Rectal smooth muscle tissue (tissue), 1 donor: ENCODE results near the gene SLCO2B1.

Source experiments
- H3K27ac ChIP-seq: one replicate; pipeline ENCODE4 v1.7.0; 2013; ENCODE audit warnings: low read depth, low read length, inconsistent platforms
- H3K27me3 ChIP-seq: one replicate; pipeline ENCODE4 v1.7.0; 2013; ENCODE audit warnings: low read length; ENCODE audit not compliant: control insufficient read depth, insufficient read depth
- H3K36me3 ChIP-seq: one replicate; pipeline ENCODE4 v1.7.0; 2013; ENCODE audit warnings: low read length; ENCODE audit not compliant: control insufficient read depth, insufficient read depth
- H3K4me1 ChIP-seq: one replicate; pipeline ENCODE4 v1.7.0; 2013; ENCODE audit warnings: low read length; ENCODE audit not compliant: control insufficient read depth, insufficient read depth
- H3K4me3 ChIP-seq: one replicate; pipeline ENCODE4 v1.7.0; 2013; ENCODE audit warnings: low read length
- H3K9ac ChIP-seq: one replicate; pipeline ENCODE4 v1.7.0; 2013; ENCODE audit warnings: low read length

SLCO2B1 gene

GRCh38 chr11:75173336-75173735, 22.4 kb downstream of the SLCO2B1 start:
- H3K27me3 ChIP-seq = no peaks in the 10 kb centered on the region
- no peak overlapping the region for H3K27ac ChIP-seq
- H3K36me3 ChIP-seq = no peaks in the 10 kb centered on the region
- no peak overlapping the region for H3K9ac ChIP-seq
- H3K4me3 ChIP-seq = no peak overlapping the region
- H3K4me1 ChIP-seq = no peaks in the 10 kb centered on the region

GRCh38 chr11:75174781-75175370, 24.0 kb downstream of the SLCO2B1 start:
- Histone ChIP-seq H3K27me3 (no peaks in the 10 kb centered on the region), H3K9ac (no peak overlapping the region), H3K4me3 (no peak overlapping the region), H3K36me3 (no peaks in the 10 kb centered on the region), H3K4me1 (no peaks in the 10 kb centered on the region), H3K27ac (no peak overlapping the region)

GRCh38 chr11:75182664-75183063, 31.8 kb downstream of the SLCO2B1 start:
- Histone ChIP-seq H3K27ac (no peak overlapping the region), H3K9ac (no peak overlapping the region), H3K4me1 (no peaks in the 10 kb centered on the region), H3K4me3 (no peak overlapping the region), H3K36me3 (no peaks in the 10 kb centered on the region), H3K27me3 (no peaks in the 10 kb centered on the region)

GRCh38 chr11:75184051-75184450, 33.1 kb downstream of the SLCO2B1 start:
- H3K27ac ChIP-seq = no peak overlapping the region
- H3K4me1 ChIP-seq = no peaks in the 10 kb centered on the region
- H3K36me3 ChIP-seq = no peaks in the 10 kb centered on the region
- H3K4me3 ChIP-seq = no peak overlapping the region
- H3K9ac ChIP-seq = no peak overlapping the region
- H3K27me3 ChIP-seq = no peaks in the 10 kb centered on the region

GRCh38 chr11:75184757-75185425, 34.0 kb downstream of the SLCO2B1 start:
- Histone ChIP-seq H3K4me3 (no peak overlapping the region), H3K36me3 (no peaks in the 10 kb centered on the region), H3K4me1 (no peaks in the 10 kb centered on the region), H3K9ac (no peak overlapping the region), H3K27me3 (no peaks in the 10 kb centered on the region), H3K27ac (no peak overlapping the region)

GRCh38 chr11:75185866-75186265, 35.0 kb downstream of the SLCO2B1 start:
- Histone ChIP-seq H3K4me3 (no peak overlapping the region), H3K9ac (no peak overlapping the region), H3K27ac (no peak overlapping the region), H3K36me3 (no peaks in the 10 kb centered on the region), H3K27me3 (no peaks in the 10 kb centered on the region), H3K4me1 (peaks cover under 1% of the 10 kb centered on the region)

GRCh38 chr11:75186999-75187398, 36.1 kb downstream of the SLCO2B1 start:
- Histone ChIP-seq H3K36me3 (no peaks in the 10 kb centered on the region), H3K27ac (no peak overlapping the region), H3K4me1 (peaks cover 4% of the 10 kb centered on the region), H3K27me3 (no peaks in the 10 kb centered on the region), H3K9ac (no peak overlapping the region), H3K4me3 (no peak overlapping the region)

- Histone ChIP-seq H3K9ac (no peak overlapping the region), H3K4me3 (no peak overlapping the region), H3K4me1 (peaks cover 4% of the 10 kb centered on the region), H3K27me3 (no peaks in the 10 kb centered on the region), H3K36me3 (no peaks in the 10 kb centered on the region), H3K27ac (no peak overlapping the region)
Measured at GRCh38 chr11:75188671-75189070, 37.8 kb downstream of the SLCO2B1 start.

- H3K4me1 ChIP-seq = peaks cover 4% of the 10 kb centered on the region
- H3K9ac ChIP-seq = no peak overlapping the region
- H3K27me3 ChIP-seq = no peaks in the 10 kb centered on the region
- H3K27ac ChIP-seq = no peak overlapping the region
- H3K4me3 ChIP-seq = no peak overlapping the region
- no peaks in the 10 kb centered on the region for H3K36me3 ChIP-seq
Measured at GRCh38 chr11:75189108-75189507, 38.2 kb downstream of the SLCO2B1 start.

- Histone ChIP-seq H3K4me1 (peaks cover 4% of the 10 kb centered on the region), H3K36me3 (no peaks in the 10 kb centered on the region), H3K27me3 (no peaks in the 10 kb centered on the region), H3K4me3 (no peak overlapping the region), H3K27ac (no peak overlapping the region), H3K9ac (no peak overlapping the region)
Measured at GRCh38 chr11:75189911-75190310, 39.0 kb downstream of the SLCO2B1 start.

- Histone ChIP-seq H3K36me3 (no peaks in the 10 kb centered on the region), H3K27ac (no peak overlapping the region), H3K4me3 (no peak overlapping the region), H3K4me1 (peaks cover 4% of the 10 kb centered on the region), H3K9ac (no peak overlapping the region), H3K27me3 (no peaks in the 10 kb centered on the region)
Measured at GRCh38 chr11:75190652-75191329, 39.9 kb downstream of the SLCO2B1 start.

- H3K4me1 ChIP-seq = peaks cover 4% of the 10 kb centered on the region
- H3K9ac ChIP-seq = no peak overlapping the region
- H3K27ac ChIP-seq = no peak overlapping the region
- no peaks in the 10 kb centered on the region for H3K36me3 ChIP-seq
- no peaks in the 10 kb centered on the region for H3K27me3 ChIP-seq
- H3K4me3 ChIP-seq = no peak overlapping the region
Measured at GRCh38 chr11:75191330-75191717, 40.4 kb downstream of the SLCO2B1 start.

- Histone ChIP-seq H3K27ac (no peak overlapping the region), H3K36me3 (no peaks in the 10 kb centered on the region), H3K4me3 (no peak overlapping the region), H3K9ac (no peak overlapping the region), H3K27me3 (no peaks in the 10 kb centered on the region), H3K4me1 (peaks cover 4% of the 10 kb centered on the region)
Measured at GRCh38 chr11:75193271-75193670, 42.4 kb downstream of the SLCO2B1 start.
